Kidney epithelial cell (primary cell): Measurements from ENCODE around the gene KLHDC1. TPM values are rescaled to one million over a fixed set of nuclear protein-coding genes. Genes with fewer than 3 reads are reported as not detected.
"Not testable (repeated sequence)": the region's sequence is repeated elsewhere in the genome, so short reads cannot be mapped to it uniquely, and the experiment has no call there.

Source experiments
- DNase-seq: peaks from one replicate; pipeline ENCODE4 v3.0.0-alpha.2; 2010; ENCODE audit warnings: low read depth
- H3K27me3 ChIP-seq: 2 replicates; pipeline ENCODE4 v1.6.0; 2011; ENCODE audit warnings: low read length; ENCODE audit not compliant: control insufficient read depth, insufficient read depth
- H3K36me3 ChIP-seq: 2 replicates; pipeline ENCODE4 v1.5.1; 2011; ENCODE audit warnings: low read length; ENCODE audit not compliant: control insufficient read depth, insufficient read depth
- H3K4me3 ChIP-seq: 2 replicates; pipeline ENCODE4 v1.5.1; 2011; ENCODE audit warnings: low read depth, mild to moderate bottlenecking, control low read depth, low read length
- CTCF ChIP-seq: IDR thresholded peaks from 2 replicates; pipeline ENCODE4 v1.5.1; 2011; ENCODE audit warnings: mild to moderate bottlenecking, moderate library complexity, low read length, control low read depth, inconsistent platforms; ENCODE audit not compliant: insufficient read depth, poor library complexity, severe bottlenecking
- total RNA-seq: library from RNA; depleted of rRNA; stranded (reverse); fragments of >200 nt; gene quantifications from 2 replicates; pipeline ENCODE4 v1.2.3, GENCODE V29; 2015

KLHDC1 gene
- total RNA-seq, 1 donor from 2014 or later: 0.54 TPM

DNA sequence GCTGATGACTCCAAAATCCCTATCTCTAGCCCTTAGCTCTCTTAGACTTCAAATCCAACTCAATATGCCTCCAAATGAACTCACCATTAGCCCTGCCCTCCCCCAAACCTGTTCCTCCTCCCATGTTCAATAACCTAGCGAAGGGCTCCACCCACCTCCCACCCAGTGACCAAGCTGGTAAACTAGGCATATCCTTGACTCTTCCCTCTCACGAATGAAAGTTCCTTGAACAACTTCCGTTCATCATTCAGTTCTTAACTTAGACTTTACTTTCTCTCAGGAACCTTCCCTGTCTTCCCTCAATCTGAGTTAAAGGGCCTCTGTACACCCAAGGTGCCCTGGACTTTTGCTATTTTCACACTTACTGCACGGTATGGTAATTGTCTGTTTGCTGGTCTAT is 1.9 kb upstream of the KLHDC1 start:
- H3K4me3 ChIP-seq: no peak overlapping the region
- no peaks in the 10 kb centered on the region for H3K36me3 ChIP-seq
- H3K27me3 ChIP-seq: no peaks in the 10 kb centered on the region
- DNase-seq: no peak
- TF ChIP-seq CTCF: no peak

- Histone ChIP-seq H3K4me3 (peak overlapping the region; percentile 92), H3K36me3 (no peaks in the 10 kb centered on the region), H3K27me3 (no peaks in the 10 kb centered on the region)
- no peak for DNase-seq
- no peak for TF ChIP-seq CTCF
These were observed 645 bp upstream of the KLHDC1 start for GRCh38 chr14:49692193-49692757.

- H3K4me3 ChIP-seq: peak overlapping the region; percentile 92
- not testable (repeated sequence) for DNase-seq, H3K36me3 ChIP-seq, H3K27me3 ChIP-seq
These were observed 810 bp downstream of the KLHDC1 start for GRCh38 chr14:49693735-49694124.

DNA sequence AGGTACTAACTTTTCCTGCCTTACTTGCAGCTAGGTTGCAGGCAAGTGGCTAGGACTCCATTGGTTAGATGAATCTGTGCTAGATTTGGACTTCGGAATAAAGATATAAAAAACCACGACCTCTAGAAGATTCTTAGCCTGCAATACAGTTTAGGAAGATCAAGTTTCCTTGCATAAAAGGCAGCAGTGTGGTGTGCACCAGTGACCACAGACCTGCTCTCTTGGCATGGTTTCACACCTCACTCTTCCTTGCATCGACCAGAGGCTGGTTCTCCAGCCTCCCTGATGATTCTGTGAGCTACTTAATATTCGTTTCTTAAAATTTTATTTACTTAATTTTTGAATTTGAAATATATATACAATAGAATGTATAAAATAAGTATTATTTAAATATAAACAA is 9.8 kb downstream of the KLHDC1 start:
- DNase-seq: no peak
- H3K27me3 ChIP-seq: no peaks in the 10 kb centered on the region
- no peak for TF ChIP-seq CTCF
- no peaks in the 10 kb centered on the region for H3K36me3 ChIP-seq
- H3K4me3 ChIP-seq: no peak overlapping the region

DNA sequence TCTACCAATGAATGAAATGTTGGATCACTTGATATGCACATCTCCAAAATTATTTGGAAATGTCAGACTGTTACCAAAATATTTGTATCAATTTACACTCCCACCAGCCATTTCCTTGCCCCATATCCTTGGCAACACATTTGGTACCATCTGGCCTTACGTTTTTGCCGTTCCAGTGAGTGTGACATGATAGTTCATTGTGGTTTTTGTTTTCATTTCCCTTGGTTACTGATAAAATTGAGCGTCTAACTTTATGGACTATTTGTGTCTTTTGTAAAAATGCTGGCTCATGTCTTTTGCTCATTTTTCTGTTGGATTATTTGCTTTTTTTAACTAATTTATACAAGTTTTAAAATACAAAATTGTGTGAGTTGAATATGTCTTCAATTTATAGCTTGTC is 11.0 kb downstream of the KLHDC1 start:
- Histone ChIP-seq H3K27me3 (no peaks in the 10 kb centered on the region), H3K36me3 (no peaks in the 10 kb centered on the region), H3K4me3 (no peak overlapping the region)
- no peak for TF ChIP-seq CTCF
- DNase-seq: no peak

- DNase-seq, H3K27me3 ChIP-seq, H3K4me3 ChIP-seq, H3K36me3 ChIP-seq: not testable (repeated sequence)
These were observed 11.6 kb downstream of the KLHDC1 start for GRCh38 chr14:49704471-49704870.

- DNase-seq, H3K27me3 ChIP-seq, H3K36me3 ChIP-seq, H3K4me3 ChIP-seq: not testable (repeated sequence)
These were observed 18.1 kb downstream of the KLHDC1 start for GRCh38 chr14:49710993-49711392.
